Esophagus squamous epithelium (tissue), 5 donors: ENCODE data around the gene NANOGP8. TPM values are rescaled to one million over a fixed set of nuclear protein-coding genes. Genes with fewer than 3 reads are reported as not detected.

Experiments
- DNase-seq: peaks from one replicate; lab custom pipeline; 2025; lab: John Stamatoyannopoulos, UW
- H3K27ac ChIP-seq, 4 donors: fragments of 200-600 bp; sonication (generic); one replicate each; pipeline ENCODE4 v1.5.1; 2016 to 2019; ENCODE audit warnings: mild to moderate bottlenecking in 1 of 4
- H3K27me3 ChIP-seq, 4 donors: fragments of 200-600 bp; sonication (generic); 1 replicate in 3 of 4; 2 replicates in 1 of 4; pipeline versions ENCODE4 v1.5.1 to v1.6.0; 2017 to 2021; ENCODE audit warnings: antibody characterized with exemption in 1 of 4
- H3K36me3 ChIP-seq, 3 donors: fragments of 200-600 bp; sonication (generic); one replicate each; pipeline ENCODE4 v1.5.1; 2016 to 2019
- H3K4me1 ChIP-seq, 3 donors: fragments of 200-600 bp; sonication (generic); one replicate each; pipeline ENCODE4 v1.5.1; 2017 to 2019
- H3K4me3 ChIP-seq, 4 donors: fragments of 200-600 bp; sonication (generic); 1 replicate in 3 of 4; 2 replicates in 1 of 4; pipeline ENCODE4 v1.5.1; 2016 to 2019; ENCODE audit warnings: mild to moderate bottlenecking in 2 of 4, moderate library complexity in 1 of 4
- H3K9me3 ChIP-seq, 3 donors: fragments of 200-600 bp; sonication (generic); one replicate each; pipeline ENCODE4 v1.5.1; 2016 to 2019
- CTCF ChIP-seq, 6 experiments: fragments of 450-650 bp in 4 of 6; fragments of 200-600 bp in 2 of 6; sonication (generic) in 2 of 6; IDR thresholded peaks; one replicate each; pipeline ENCODE4 v1.5.1; 2016 to 2019; ENCODE audit warnings: antibody characterized with exemption in 6 of 6, mild to moderate bottlenecking in 4 of 6, moderate library complexity in 4 of 6
- POLR2A ChIP-seq, 4 donors: fragments of 450-650 bp; IDR thresholded peaks; one replicate each; pipeline ENCODE4 v1.6.1; 2017; ENCODE audit warnings: antibody characterized with exemption in 4 of 4, mild to moderate bottlenecking in 4 of 4, moderate library complexity in 3 of 4
- WGBS, 2 donors: methylation state at CpG; one replicate each; pipeline ENCODE4 v1.1.5; 2018; 5-methylcytosine and 5-hydroxymethylcytosine counted together
- intact Hi-C: fragments of 100-400 bp; cut with DNase I; formaldehyde crosslinking; loops from one replicate; pipeline ENCODE4 v1.15.0; 2022
- total RNA-seq, 4 donors: library from RNA; depleted of rRNA; stranded (reverse); fragments of >200 nt; gene quantifications; one replicate each; pipeline ENCODE4 v1.1.0, GENCODE V29; 2016
- donor health status: DM: yes; HTN: yes; CAD: no.

The NANOGP8 gene
- total RNA-seq, 4 donors from 2014 or later: 0.95 to 1.6 TPM; not detected in 2

GRCh38 chr15:35047528-35047927 lies 37.6 kb downstream of the NANOGP8 start:
- no peak for DNase-seq
- Histone ChIP-seq H3K4me3 (no peak overlapping the region), H3K36me3 (no peaks in the 10 kb centered on the region), H3K9me3 (no peaks in the 10 kb centered on the region), H3K27ac (no peak overlapping the region), H3K27me3 (no peaks in the 10 kb centered on the region), H3K4me1 (no peaks in the 10 kb centered on the region)
- intact Hi-C loops: no loop called here
- 76% methylated on average over 1 of the region's 1 CpG for WGBS, 2 donors
- TF ChIP-seq CTCF (IDR thresholded peaks at IDR 0.05) (no peak), POLR2A (IDR thresholded peaks at IDR 0.05) (no peak)

GRCh38 chr15:35043373-35044095 lies 41.6 kb downstream of the NANOGP8 start:
- TF ChIP-seq POLR2A (IDR thresholded peaks at IDR 0.05) (no peak), CTCF (IDR thresholded peaks at IDR 0.05) (no peak)
- intact Hi-C loops: no loop called here
- WGBS, 2 donors: 40 to 44% methylated on average over 2 of the region's 2 CpGs

GRCh38 chr15:35040339-35041255 lies 44.5 kb downstream of the NANOGP8 start:
- no peak overlapping the region for H3K4me3 ChIP-seq
- DNase-seq: no peak
- peaks cover 0 to 15% (median 4%) of the 10 kb centered on the region in 3 donors for H3K4me1 ChIP-seq
- intact Hi-C loops: no loop called here
- no peak overlapping the region for H3K27ac ChIP-seq
- TF ChIP-seq CTCF (IDR thresholded peaks at IDR 0.05): no peak
- 74 to 79% methylated on average over 8 of the region's 8 CpGs for WGBS, 2 donors
- H3K9me3 ChIP-seq: no peaks in the 10 kb centered on the region
- H3K27me3 ChIP-seq: no peaks in the 10 kb centered on the region
- no peaks in the 10 kb centered on the region for H3K36me3 ChIP-seq

More at GRCh38 chr15:35043373-35044095, 41.6 kb downstream of the NANOGP8 start:
- Histone ChIP-seq H3K4me3 (no peak overlapping the region), H3K4me1 (peaks cover 0 to 10% (median 2%) of the 10 kb centered on the region in 3 donors), H3K27ac (no peak overlapping the region), H3K36me3 (no peaks in the 10 kb centered on the region), H3K27me3 (no peaks in the 10 kb centered on the region), H3K9me3 (no peaks in the 10 kb centered on the region)
- DNase-seq: no peak

- H3K36me3 ChIP-seq: no peaks in the 10 kb centered on the region
- no peak for TF ChIP-seq POLR2A (IDR thresholded peaks at IDR 0.05)
- TF ChIP-seq CTCF (IDR thresholded peaks at IDR 0.05): no peak
- peaks cover 0 to 15% (median 4%) of the 10 kb centered on the region in 3 donors for H3K4me1 ChIP-seq
- WGBS, 2 donors: 24 to 42% methylated on average over 6 of the region's 6 CpGs
- no peaks in the 10 kb centered on the region for H3K27me3 ChIP-seq
- intact Hi-C loops: no loop called here
- no peak overlapping the region for H3K27ac ChIP-seq
- no peak overlapping the region for H3K4me3 ChIP-seq
- H3K9me3 ChIP-seq: no peaks in the 10 kb centered on the region
- no peak for DNase-seq
Measured at GRCh38 chr15:35038626-35039451, 46.3 kb downstream of the NANOGP8 start.

Other genes with a start within 250 kb of the NANOGP8 start
- 10 to 100 TPM; 14.7 to 29.4 (median 23.4) TPM for gene AQR, start 115.6 kb downstream of the NANOGP8 start, total RNA-seq
- gene ZNF770, start 97.0 kb downstream of the NANOGP8 start, total RNA-seq: 10 to 100 TPM; 49.0 to 70.4 (median 55.9) TPM